Spleen (tissue), 7 donors: Measurements from ENCODE around the gene MMP17.

Experiments used
- CTCF ChIP-seq, 11 experiments: fragments of 200-600 bp in 7 of 11; fragments of 450-650 bp in 4 of 11; sonication (generic) in 4 of 11; IDR thresholded peaks in 8 of 11; conservative IDR thresholded peaks in 3 of 11; 1 replicate in 7 of 11; 2 replicates in 4 of 11; pipeline versions ENCODE4 v1.4.0 to v1.8.0; 2016 to 2021; ENCODE audit warnings: antibody characterized with exemption in 11 of 11, inconsistent platforms in 4 of 11, mild to moderate bottlenecking in 1 of 11
- POLR2A ChIP-seq, 3 donors: fragments of 450-650 bp; IDR thresholded peaks; one replicate each; pipeline ENCODE4 v1.5.1; 2017; ENCODE audit warnings: antibody characterized with exemption in 3 of 3, mild to moderate bottlenecking in 1 of 3
- POLR2AphosphoS5 ChIP-seq, 3 donors: sonication (generic); formaldehyde crosslinking; IDR thresholded peaks; one replicate each; pipeline ENCODE4 v1.5.1; 2017; ENCODE audit warnings: antibody characterized with exemption in 3 of 3
- donor health status: DM: no; HTN: no; CAD: no; lungs with moderate emphysema.
- donor health status: DM: no; HTN: no; CAD: no.
- donor health status: DM: no; HTN: no; CAD: no.

- TF ChIP-seq CTCF (IDR thresholded peaks at IDR 0.05 in 8 of 11, conservative IDR thresholded peaks at IDR 0.05 in 3 of 11) (no peak), POLR2AphosphoS5 (IDR thresholded peaks at IDR 0.05) (no peak), POLR2A (IDR thresholded peaks at IDR 0.05) (no peak)
These were observed 35.7 kb downstream of the MMP17 start for GRCh38 chr12:131863711-131864396.
